ENCODE measurements around the gene RHCG. TPM values are rescaled to one million over a fixed set of nuclear protein-coding genes. Genes with fewer than 3 reads are reported as not detected.

Gene RHCG
- total and polyA plus RNA-seq, 2 experiments from 2014 or later, result 0.23 TPM; not detected in 1

DNA sequence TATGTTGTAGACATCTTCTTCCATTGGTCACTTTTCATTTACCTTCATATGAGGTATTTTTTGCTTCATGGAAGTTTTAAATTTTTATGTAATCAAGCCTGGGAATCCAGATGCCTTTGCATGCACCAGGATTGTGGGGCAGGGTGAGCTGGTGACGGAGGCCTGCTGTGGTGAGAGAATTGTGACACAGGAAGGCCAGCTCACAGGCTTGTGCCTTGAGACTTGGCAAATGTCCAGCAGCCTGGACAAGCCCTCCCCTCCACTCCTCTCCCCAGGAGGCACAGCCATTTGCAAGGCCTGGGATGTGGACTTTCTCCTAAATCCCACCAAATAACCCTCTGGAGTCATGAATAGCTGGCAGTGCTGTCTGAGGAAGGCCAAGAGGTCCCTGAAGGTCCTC, 67.4 kb downstream of the RHCG start:
- peaks cover 88% of the 10 kb centered on the region for H3K27me3 ChIP-seq
- no peaks in the 10 kb centered on the region for H3K9me3 ChIP-seq (ENCODE audit: low read depth)
- no peak overlapping the region for H3K27ac ChIP-seq
- no peaks in the 10 kb centered on the region for H3K4me1 ChIP-seq (ENCODE audit: low read depth)
- H3K4me3 ChIP-seq, result no peak overlapping the region
- no peak for DNase-seq (ENCODE audit: low read depth in 1 of 2, low spot score in 1 of 2)
- no peaks in the 10 kb centered on the region for H3K36me3 ChIP-seq
- TF ChIP-seq, protein P1, sequence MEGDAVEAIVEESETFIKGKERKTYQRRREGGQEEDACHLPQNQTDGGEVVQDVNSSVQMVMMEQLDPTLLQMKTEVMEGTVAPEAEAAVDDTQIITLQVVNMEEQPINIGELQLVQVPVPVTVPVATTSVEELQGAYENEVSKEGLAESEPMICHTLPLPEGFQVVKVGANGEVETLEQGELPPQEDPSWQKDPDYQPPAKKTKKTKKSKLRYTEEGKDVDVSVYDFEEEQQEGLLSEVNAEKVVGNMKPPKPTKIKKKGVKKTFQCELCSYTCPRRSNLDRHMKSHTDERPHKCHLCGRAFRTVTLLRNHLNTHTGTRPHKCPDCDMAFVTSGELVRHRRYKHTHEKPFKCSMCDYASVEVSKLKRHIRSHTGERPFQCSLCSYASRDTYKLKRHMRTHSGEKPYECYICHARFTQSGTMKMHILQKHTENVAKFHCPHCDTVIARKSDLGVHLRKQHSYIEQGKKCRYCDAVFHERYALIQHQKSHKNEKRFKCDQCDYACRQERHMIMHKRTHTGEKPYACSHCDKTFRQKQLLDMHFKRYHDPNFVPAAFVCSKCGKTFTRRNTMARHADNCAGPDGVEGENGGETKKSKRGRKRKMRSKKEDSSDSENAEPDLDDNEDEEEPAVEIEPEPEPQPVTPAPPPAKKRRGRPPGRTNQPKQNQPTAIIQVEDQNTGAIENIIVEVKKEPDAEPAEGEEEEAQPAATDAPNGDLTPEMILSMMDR (IDR thresholded peaks at IDR 0.05; ENCODE audit: low read depth, low read length), result no peak

DNA sequence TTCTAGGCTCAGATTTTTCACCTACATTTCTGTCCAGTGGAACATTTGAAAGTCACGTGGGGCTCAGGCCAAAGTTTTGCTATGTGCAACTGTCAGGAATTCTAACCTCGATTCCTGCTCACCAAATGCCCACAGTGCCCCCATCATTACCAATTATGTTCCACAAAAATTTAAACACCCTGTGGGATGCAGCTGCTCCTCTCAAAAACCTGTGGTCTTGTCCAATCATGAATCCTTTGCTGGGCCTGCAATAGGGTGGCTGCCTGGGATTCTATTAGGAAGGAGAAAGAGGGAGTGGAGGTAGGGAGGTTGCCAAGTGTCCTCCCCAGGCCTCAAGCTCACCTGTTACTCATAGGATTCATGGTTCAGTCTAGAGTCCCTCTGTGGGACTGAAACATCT, 68.1 kb downstream of the RHCG start:
- TF ChIP-seq, protein P1 (IDR thresholded peaks at IDR 0.05; ENCODE audit: low read depth, low read length), result no peak
- no peaks in the 10 kb centered on the region for H3K9me3 ChIP-seq (ENCODE audit: low read depth)
- H3K36me3 ChIP-seq, result no peaks in the 10 kb centered on the region
- no peaks in the 10 kb centered on the region for H3K4me1 ChIP-seq (ENCODE audit: low read depth)
- H3K4me3 ChIP-seq, result no peak overlapping the region
- H3K27ac ChIP-seq, result no peak overlapping the region
- no peak for DNase-seq (ENCODE audit: low read depth in 1 of 2, low spot score in 1 of 2)
- H3K27me3 ChIP-seq, result peaks cover 88% of the 10 kb centered on the region

DNA sequence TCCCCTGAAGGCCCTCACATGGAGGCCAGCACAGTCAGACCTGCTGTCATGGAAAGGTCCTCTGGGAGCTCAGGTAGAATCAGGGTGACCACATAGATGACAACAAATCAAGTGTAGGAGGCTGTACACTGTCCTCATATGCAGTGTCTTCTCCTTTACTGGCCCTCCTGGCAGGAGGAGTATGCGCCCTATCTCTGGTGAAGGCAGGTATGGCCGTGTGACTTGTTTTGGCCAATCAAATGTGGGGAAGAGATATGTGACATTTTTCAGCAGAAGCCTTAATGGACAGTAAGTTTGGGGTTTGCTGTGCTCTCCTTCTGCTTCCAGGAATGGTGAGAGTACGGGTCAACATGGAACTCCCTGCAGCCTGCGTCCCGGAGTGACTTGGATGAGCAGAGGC, 69.9 kb downstream of the RHCG start:
- TF ChIP-seq, protein P1 (IDR thresholded peaks at IDR 0.05; ENCODE audit: low read depth, low read length), result no peak
- Histone ChIP-seq H3K9me3 (ENCODE audit: low read depth) (no peaks in the 10 kb centered on the region), H3K27ac (no peak overlapping the region), H3K4me1 (ENCODE audit: low read depth) (no peaks in the 10 kb centered on the region), H3K36me3 (no peaks in the 10 kb centered on the region), H3K4me3 (no peak overlapping the region), H3K27me3 (peaks cover 88% of the 10 kb centered on the region)
- no peak for DNase-seq (ENCODE audit: low read depth in 1 of 2, low spot score in 1 of 2)

DNA sequence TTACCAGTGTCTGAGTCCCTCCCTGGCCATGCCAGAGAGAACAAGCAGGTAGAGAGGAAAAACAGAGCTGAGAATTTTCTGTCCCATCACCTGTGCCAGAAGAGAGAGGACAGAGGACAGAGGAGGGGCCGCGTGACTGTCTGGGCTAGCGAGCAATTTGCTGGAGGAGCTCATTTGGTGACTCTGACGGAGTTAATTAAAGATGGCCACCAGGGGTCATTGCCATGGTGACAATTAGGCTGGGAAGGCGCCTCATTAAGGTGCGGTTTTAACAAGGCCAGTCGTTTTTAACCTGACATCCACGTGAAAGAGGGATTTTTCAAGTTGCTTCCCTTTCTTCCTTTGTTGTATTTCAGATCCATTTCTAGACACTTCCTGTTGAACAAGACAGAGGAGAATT, 72.4 kb downstream of the RHCG start:
- Histone ChIP-seq H3K9me3 (ENCODE audit: low read depth) (no peaks in the 10 kb centered on the region), H3K4me1 (ENCODE audit: low read depth) (no peaks in the 10 kb centered on the region), H3K27ac (no peak overlapping the region), H3K27me3 (peaks cover 88% of the 10 kb centered on the region), H3K4me3 (no peak overlapping the region), H3K36me3 (no peaks in the 10 kb centered on the region)
- no peak for DNase-seq (ENCODE audit: low read depth in 1 of 2, low spot score in 1 of 2)
- TF ChIP-seq, protein P1 (IDR thresholded peaks at IDR 0.05; ENCODE audit: low read depth, low read length), result no peak

Other genes starting within 250 kb of the RHCG start
- 56.2 and 63.9 TPM in 2 replicates for gene POLG, start 161.8 kb downstream of the RHCG start, total RNA-seq
- gene POLG, start 161.8 kb downstream of the RHCG start, polyA plus RNA-seq, result 47.3 and 53.5 TPM in 2 replicates
- 3.8 and 11.0 TPM in 2 replicates for gene TICRR, start 78.9 kb upstream of the RHCG start, total RNA-seq
- gene TICRR, start 78.9 kb upstream of the RHCG start, polyA plus RNA-seq, result 2.7 and 5.6 TPM in 2 replicates
- 24.4 and 33.8 TPM in 2 replicates for gene KIF7, start 158.9 kb upstream of the RHCG start, total RNA-seq
- 12.5 and 23.1 TPM in 2 replicates for gene KIF7, start 158.9 kb upstream of the RHCG start, polyA plus RNA-seq
- 0.32 and 0.57 TPM in 2 replicates for gene PLIN1, start 182.8 kb upstream of the RHCG start, total RNA-seq
- gene PLIN1, start 182.8 kb upstream of the RHCG start, polyA plus RNA-seq, result 0.09 and 0.85 TPM in 2 replicates
- gene PEX11A, start 194.2 kb upstream of the RHCG start, total RNA-seq, result 5.9 and 11.8 TPM in 2 replicates
- 12.0 and 13.4 TPM in 2 replicates for gene PEX11A, start 194.2 kb upstream of the RHCG start, polyA plus RNA-seq
- gene WDR93, start 194.2 kb upstream of the RHCG start, total RNA-seq, result 0.06 and 0.70 TPM in 2 replicates
- 0.59 and 0.73 TPM in 2 replicates for gene WDR93, start 194.2 kb upstream of the RHCG start, polyA plus RNA-seq